GM19397 (cell line): ENCODE results near the gene CTSL.
"Not testable (repeated sequence)": the region's sequence is repeated elsewhere in the genome, so short reads cannot be mapped to it uniquely, and the experiment has no call there.

ENCODE experiments used
- ATAC-seq: cut with Tn5 transposase; IDR thresholded peaks from one replicate; pipeline ENCODE4 v1.9.1; 2021; ENCODE audit warnings: mild to moderate bottlenecking, moderate library complexity; ENCODE audit not compliant: unreplicated experiment

Gene CTSL

DNA sequence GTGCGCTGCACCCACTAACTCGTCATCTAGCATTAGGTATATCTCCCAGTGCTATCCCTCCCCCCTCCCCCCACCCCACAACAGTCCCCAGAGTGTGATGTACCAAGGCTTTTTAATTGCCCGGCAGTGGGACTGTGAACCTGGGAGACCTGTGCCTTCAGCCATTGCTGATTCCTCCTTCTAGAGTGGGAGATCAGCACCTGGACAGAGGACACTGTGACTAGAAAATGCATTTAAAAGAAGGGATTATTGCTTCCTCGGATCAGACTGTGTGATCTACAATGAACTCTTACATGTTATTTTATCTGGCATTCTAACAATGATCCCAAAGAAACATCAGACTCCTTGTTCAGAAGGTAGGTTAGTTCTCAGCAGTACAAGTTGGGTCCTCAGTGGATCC is 25.9 kb downstream of the CTSL start:
- ATAC-seq = no peak

- no peak for ATAC-seq
These were observed 27.4 kb downstream of the CTSL start for GRCh38 chr9:87753313-87753712.

GRCh38 chr9:87758330-87758729 is 32.4 kb downstream of the CTSL start:
- ATAC-seq = not testable (repeated sequence)

- not testable (repeated sequence) for ATAC-seq
These were observed 34.1 kb downstream of the CTSL start for GRCh38 chr9:87759980-87760379.

- no peak for ATAC-seq
These were observed 34.6 kb downstream of the CTSL start for GRCh38 chr9:87760529-87760928.

- no peak for ATAC-seq
These were observed 37.4 kb downstream of the CTSL start for GRCh38 chr9:87763286-87763685.

DNA sequence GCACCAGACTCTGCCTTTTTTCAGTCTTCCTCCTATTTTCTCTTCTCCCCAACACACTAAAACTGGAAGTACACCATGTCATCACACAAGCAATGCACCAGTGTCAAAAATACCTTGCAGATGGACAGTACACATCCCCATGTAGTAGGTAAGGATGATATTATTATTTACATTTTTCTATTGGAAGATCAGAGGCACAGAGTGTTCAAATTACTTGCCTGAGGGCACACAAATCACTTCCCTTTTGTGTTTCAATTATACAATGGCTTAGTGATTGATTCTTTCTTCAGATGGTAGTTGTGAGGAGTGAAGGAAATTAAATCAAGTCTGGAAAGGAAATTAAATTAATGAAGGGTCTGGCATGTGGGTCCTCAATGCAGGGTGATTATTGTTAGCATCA is 39.6 kb downstream of the CTSL start:
- ATAC-seq = no peak

- ATAC-seq = no peak
These were observed 40.8 kb downstream of the CTSL start for GRCh38 chr9:87766697-87767096.

DNA sequence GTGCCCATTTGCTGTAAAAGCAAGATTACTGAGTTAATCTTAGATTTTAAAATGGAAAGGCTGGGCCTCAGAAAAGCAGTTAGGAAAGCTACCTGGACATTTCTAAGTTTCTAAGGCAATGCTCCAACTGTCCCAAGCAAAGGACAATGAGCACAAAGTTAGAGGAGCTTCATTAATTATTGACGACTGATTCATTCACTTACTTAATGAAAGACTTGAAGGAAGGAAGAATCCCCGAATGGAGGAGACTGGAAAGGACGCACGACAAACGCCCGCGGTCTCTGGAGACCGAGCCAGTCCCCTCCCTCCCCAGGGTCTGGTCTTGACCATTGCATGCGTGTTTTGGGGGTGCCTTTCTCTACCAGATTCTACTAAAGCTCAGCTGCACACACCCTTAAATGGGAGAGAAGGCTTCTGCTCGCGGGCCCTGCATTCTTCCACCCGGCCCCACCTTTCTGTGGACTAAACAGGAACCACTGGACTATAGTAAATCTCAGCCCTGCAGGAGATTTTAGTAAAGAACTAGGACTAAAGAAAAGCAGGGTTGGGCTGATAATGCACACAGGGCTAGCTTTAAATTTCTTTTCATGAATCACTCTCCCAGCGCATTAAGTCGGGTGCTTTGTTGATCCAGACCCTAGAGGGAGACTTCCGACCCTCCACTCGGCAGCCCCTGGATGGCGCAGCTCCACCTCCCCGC is 44.8 kb downstream of the CTSL start:
- ATAC-seq = no peak

DNA sequence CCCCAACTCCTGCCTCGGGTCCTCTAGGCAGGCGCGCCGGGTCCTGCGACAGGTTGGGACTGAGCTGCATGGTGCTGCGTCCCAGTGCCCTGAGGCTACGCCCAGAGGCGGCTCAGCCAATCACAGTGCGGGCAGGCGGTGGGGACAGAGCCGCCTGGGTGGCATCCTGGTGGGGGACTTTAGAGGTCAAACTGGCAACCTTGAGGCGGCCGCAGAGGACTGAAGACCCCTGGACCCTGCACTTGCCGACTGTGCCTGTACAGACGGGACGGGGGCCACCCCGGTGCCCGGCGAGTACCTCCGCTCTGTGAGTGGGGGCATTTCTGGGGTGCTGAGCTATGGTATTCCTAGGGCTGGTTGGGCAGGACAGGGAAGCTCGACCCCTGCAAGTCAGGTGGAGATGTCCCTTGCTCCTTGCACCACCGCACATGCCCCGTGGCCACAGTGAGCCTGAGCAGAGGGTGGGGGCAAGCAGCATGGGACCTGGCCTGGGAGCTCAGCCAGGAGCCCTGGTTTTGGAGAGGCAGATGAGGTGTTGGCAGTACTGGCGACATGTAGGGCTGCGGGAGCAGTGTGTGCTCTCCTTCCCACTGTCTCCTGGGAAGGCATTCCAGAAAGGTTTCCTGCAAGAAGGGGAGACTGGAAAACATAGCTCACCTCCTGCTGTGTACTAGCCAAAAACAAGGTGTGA is 45.5 kb downstream of the CTSL start:
- no peak for ATAC-seq

GRCh38 chr9:87776481-87777379 is 50.8 kb downstream of the CTSL start:
- no peak for ATAC-seq

DNA sequence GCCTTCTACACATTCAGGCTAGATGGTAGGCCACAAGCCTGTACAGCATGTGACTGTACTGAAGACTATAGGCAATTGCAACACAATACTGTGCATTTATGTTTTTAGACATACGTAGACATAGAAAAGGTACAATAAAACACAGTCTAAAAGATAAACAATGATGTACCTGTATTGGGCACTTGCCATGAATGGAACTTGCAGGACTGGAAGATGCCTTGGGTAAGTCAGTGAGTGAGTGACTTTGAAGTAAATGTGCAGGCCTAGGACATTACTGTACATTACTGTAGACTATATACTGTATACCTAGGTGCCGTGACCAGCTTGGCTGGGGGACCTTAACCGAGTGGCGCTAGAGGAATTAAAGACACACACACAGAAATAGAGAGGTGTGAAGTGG is 53.1 kb downstream of the CTSL start:
- no peak for ATAC-seq
